Measurements from ENCODE around the gene ADARB1. TPM values are rescaled to one million over a fixed set of nuclear protein-coding genes. Genes with fewer than 3 reads are reported as not detected.
A peak's percentile ranks its signal among the peaks of the same experiment; 100 is the strongest.

The ADARB1 gene
- total and polyA plus RNA-seq, 2 of the 4 experiments (the other 2 are of a cell fraction) = 39.8 to 47.3 TPM

DNA sequence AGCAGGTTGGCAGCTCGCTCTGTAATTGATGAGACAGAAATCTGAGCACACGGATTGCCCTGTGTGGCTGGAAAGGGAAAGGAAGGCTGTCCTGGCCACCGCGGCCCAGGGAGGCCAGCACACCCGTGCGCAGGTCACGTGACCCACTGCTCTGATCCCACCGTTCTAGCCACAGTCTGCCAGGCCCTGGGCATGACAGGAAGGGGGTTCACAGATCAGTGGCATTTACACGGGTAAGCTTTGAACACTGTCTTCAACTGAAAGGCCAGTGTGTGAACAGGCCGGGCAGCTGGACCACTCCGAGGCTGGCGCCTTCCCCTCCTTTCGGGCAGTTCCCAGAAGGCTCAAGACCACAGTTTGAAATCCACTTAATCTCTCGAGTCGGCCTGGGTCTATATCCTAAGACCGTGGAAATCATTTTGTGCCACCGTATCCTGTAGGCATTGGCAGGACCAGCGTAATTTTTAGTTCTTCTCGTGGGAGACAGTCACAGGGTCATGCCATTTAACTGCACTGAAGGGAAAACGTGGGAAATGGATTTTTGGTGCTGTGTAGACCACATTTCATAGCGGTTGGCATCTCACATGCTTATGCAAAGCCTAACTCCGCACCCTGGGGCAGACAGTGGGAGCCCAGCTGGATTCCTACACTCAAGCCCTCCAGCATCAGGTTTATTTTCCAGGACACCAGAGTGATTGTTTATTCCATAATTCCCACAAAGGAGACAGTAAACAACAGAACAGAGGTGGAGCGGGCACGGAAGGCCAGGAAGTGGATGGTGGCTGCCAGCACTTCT is 3.1 kb upstream of the ADARB1 start:
- Histone ChIP-seq H3K27me3 (ENCODE audit: control insufficient read depth, insufficient read depth, low read length) (no peaks in the 10 kb centered on the region), H2BK15ac (ENCODE audit: low read depth, low read length) (no peak overlapping the region), H3K56ac (ENCODE audit: extremely low read depth, insufficient read depth, low read length) (no peak overlapping the region), H2AK9ac (replicated peaks; ENCODE audit: low read depth, low read length, poor library complexity) (no peak overlapping the region), H3K79me1 (ENCODE audit: low read depth in 1 of 2, low read length in 2 of 2) (peaks cover 0 to 36% of the 10 kb centered on the region in 2 experiments; a peak in 3 of 4 replicates), H2AFZ (replicated peaks; ENCODE audit: low read length, poor library complexity) (no peak overlapping the region), H2BK5ac (ENCODE audit: low read depth, low read length, poor library complexity, severe bottlenecking) (peak overlapping the region; percentile 13), H3K9me1 (ENCODE audit: insufficient read depth, low read length) (peaks cover 11% of the 10 kb centered on the region), H2BK120ac (ENCODE audit: low read depth, low read length) (no peak overlapping the region), H3K4me2 (ENCODE audit: low read depth, low read length) (no peak overlapping the region), H4K5ac (ENCODE audit: low read depth, low read length) (no peak overlapping the region), H3K23ac (ENCODE audit: low read depth, low read length) (no peak overlapping the region), H2AK5ac (ENCODE audit: low read depth, low read length) (peak overlapping the region; percentile 66), H3K18ac (ENCODE audit: low read depth, low read length) (no peak overlapping the region; the same call in 1 of the 2 replicates), H3K9ac (ENCODE audit: low read depth, low read length) (no peak overlapping the region), H4K91ac (ENCODE audit: insufficient read depth, low read depth, low read length) (peak overlapping the region; percentile 16; the same call in 1 of the 2 replicates), H4K20me1 (ENCODE audit: insufficient read depth, low read length) (peaks cover 11% of the 10 kb centered on the region), H3K14ac (replicated peaks; ENCODE audit: low read depth, low read length) (no peak overlapping the region), H3K4ac (ENCODE audit: low read depth, low read length) (peak overlapping the region; percentile 38; the same call in 1 of the 2 replicates), H3K27ac (ENCODE audit: insufficient read depth, low read length) (no peak overlapping the region), H3K9me3 (ENCODE audit: control insufficient read depth, insufficient read depth, low read length) (no peaks in the 10 kb centered on the region), H3K4me1 (ENCODE audit: control insufficient read depth, insufficient read depth, low read length) (peaks cover 9% of the 10 kb centered on the region), H3K4me3 (ENCODE audit: insufficient read depth, low read depth, low read length) (no peak overlapping the region), H4K8ac (ENCODE audit: low read depth in 2 of 2, low read length in 2 of 2) (no peak overlapping the region), H2BK20ac (ENCODE audit: low read depth, low read length) (peak overlapping the region; percentile 42; the same call in 1 of the 2 replicates), H3K36me3 (ENCODE audit: control insufficient read depth, insufficient read depth, low read length) (peaks cover 2% of the 10 kb centered on the region)
- TF ChIP-seq MXI1 (IDR thresholded peaks at IDR 0.05; ENCODE audit: borderline replicate concordance, low read depth, low read length) (no peak), POLR2A (IDR thresholded peaks at IDR 0.05; ENCODE audit: low read depth, low read length) (no peak), MAFK (IDR thresholded peaks at IDR 0.05; ENCODE audit: low read depth, low read length) (no peak), SMC3 (IDR thresholded peaks at IDR 0.05; ENCODE audit: low read depth, low read length) (no peak), RFX5 (IDR thresholded peaks at IDR 0.05; ENCODE audit: low read depth, low read length) (no peak), FOS (IDR thresholded peaks at IDR 0.05; ENCODE audit: low read depth, low read length) (no peak), CEBPB (IDR thresholded peaks at IDR 0.05; ENCODE audit: low read depth, low read length) (no peak), BHLHE40 (IDR thresholded peaks at IDR 0.05; ENCODE audit: low read depth, low read length) (no peak), NFE2L2 (IDR thresholded peaks at IDR 0.05; ENCODE audit: low read depth, low read length) (no peak), RCOR1 (IDR thresholded peaks at IDR 0.05; ENCODE audit: insufficient replicate concordance, low read length) (no peak), RAD21 (IDR thresholded peaks at IDR 0.05; ENCODE audit: low read length) (no peak)
- TF ChIP-seq, protein P1, sequence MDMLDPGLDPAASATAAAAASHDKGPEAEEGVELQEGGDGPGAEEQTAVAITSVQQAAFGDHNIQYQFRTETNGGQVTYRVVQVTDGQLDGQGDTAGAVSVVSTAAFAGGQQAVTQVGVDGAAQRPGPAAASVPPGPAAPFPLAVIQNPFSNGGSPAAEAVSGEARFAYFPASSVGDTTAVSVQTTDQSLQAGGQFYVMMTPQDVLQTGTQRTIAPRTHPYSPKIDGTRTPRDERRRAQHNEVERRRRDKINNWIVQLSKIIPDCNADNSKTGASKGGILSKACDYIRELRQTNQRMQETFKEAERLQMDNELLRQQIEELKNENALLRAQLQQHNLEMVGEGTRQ (IDR thresholded peaks at IDR 0.05; ENCODE audit: low read depth, low read length) = no peak
- TF ChIP-seq, protein P2, sequence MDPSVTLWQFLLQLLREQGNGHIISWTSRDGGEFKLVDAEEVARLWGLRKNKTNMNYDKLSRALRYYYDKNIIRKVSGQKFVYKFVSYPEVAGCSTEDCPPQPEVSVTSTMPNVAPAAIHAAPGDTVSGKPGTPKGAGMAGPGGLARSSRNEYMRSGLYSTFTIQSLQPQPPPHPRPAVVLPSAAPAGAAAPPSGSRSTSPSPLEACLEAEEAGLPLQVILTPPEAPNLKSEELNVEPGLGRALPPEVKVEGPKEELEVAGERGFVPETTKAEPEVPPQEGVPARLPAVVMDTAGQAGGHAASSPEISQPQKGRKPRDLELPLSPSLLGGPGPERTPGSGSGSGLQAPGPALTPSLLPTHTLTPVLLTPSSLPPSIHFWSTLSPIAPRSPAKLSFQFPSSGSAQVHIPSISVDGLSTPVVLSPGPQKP (IDR thresholded peaks at IDR 0.05; ENCODE audit: borderline replicate concordance, low read depth, low read length) = no peak
- TF ChIP-seq, protein P3, sequence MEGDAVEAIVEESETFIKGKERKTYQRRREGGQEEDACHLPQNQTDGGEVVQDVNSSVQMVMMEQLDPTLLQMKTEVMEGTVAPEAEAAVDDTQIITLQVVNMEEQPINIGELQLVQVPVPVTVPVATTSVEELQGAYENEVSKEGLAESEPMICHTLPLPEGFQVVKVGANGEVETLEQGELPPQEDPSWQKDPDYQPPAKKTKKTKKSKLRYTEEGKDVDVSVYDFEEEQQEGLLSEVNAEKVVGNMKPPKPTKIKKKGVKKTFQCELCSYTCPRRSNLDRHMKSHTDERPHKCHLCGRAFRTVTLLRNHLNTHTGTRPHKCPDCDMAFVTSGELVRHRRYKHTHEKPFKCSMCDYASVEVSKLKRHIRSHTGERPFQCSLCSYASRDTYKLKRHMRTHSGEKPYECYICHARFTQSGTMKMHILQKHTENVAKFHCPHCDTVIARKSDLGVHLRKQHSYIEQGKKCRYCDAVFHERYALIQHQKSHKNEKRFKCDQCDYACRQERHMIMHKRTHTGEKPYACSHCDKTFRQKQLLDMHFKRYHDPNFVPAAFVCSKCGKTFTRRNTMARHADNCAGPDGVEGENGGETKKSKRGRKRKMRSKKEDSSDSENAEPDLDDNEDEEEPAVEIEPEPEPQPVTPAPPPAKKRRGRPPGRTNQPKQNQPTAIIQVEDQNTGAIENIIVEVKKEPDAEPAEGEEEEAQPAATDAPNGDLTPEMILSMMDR (conservative IDR thresholded peaks at IDR 0.05; ENCODE audit: low read depth, low read length) = no peak
- CTCF ChIA-PET = no interaction called here
- intact Hi-C loops (cut with micrococcal nuclease) (no loop called here), dilution Hi-C loops (cut with HindIII; ENCODE audit: low sequenced_read_pairs, unreplicated experiment) (no loop called here), in situ Hi-C loops (cut with MboI; ENCODE audit: low sequenced_read_pairs) (no loop called here)
- BruUV-seq (replicated peaks) = no TSS peak
- 89% methylated on average over 14 of the region's 24 CpGs; no CpG with 5 or more reads in 1 of the 2 experiments for WGBS, 2 experiments (ENCODE audit: extremely low coverage in 2 of 2, insufficient read length in 1 of 2)
- POLR2A ChIA-PET (ENCODE audit: unreplicated experiment) = no interaction called here
- no peak for DNase-seq
- no peak for ATAC-seq (ENCODE audit: low read depth)

All from IMR-90 (cell line).